ENCODE results near the gene ARSI.

DNA sequence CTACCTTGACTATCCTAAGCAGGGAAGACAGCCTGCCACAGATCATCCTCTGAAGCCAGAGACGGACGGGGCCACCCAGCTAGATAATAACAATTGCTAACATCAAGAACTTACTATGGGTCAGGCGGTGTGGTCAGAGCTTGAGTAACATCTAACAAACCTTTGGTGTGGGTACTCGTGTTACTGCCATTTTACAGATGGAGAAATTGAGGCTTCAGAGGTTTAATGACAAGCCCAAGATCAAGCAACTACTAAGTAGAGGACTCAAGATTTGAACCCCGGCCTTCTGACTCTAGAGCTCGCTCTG, 16.7 kb upstream of the ARSI start:
- TF ChIP-seq POLR2AphosphoS5 (IDR thresholded peaks at IDR 0.05; ENCODE audit: low read depth, low read length), result no peak
- TF ChIP-seq POLR2A (IDR thresholded peaks at IDR 0.05; ENCODE audit: low read depth, low read length), result no peak

Measured in GM12892 (cell line).